NCI-H146 treated with DMSO at 0.1 percent for 48 hours (cell line): ENCODE measurements around the gene SLC4A1AP.
A peak's percentile ranks its signal among the peaks of the same experiment; 100 is the strongest.

Experiments used
- DNase-seq: peaks from one replicate; lab custom pipeline; 2025; ENCODE audit not compliant: unreplicated experiment; lab: John Stamatoyannopoulos, UW

SLC4A1AP gene

DNA sequence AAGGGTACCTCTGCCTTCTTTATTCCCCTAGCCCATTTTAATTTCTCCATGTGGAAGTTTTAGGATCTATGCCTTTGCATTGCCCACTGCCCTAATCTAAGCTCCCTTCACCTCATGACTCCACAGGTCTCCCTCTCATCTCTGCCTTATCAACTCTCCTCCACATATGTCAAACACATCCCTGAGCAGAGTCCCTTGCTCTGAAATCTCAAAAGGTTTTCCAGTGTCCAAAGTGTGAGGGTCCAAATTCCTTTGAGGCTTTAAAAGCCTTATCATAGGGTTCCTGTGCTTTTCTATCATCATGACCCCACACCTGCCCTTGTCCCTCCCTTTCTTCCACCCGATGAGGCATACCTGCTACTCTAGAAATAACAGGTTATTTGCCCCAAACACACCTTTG lies 38.6 kb downstream of the SLC4A1AP start:
- no peak for DNase-seq

DNA sequence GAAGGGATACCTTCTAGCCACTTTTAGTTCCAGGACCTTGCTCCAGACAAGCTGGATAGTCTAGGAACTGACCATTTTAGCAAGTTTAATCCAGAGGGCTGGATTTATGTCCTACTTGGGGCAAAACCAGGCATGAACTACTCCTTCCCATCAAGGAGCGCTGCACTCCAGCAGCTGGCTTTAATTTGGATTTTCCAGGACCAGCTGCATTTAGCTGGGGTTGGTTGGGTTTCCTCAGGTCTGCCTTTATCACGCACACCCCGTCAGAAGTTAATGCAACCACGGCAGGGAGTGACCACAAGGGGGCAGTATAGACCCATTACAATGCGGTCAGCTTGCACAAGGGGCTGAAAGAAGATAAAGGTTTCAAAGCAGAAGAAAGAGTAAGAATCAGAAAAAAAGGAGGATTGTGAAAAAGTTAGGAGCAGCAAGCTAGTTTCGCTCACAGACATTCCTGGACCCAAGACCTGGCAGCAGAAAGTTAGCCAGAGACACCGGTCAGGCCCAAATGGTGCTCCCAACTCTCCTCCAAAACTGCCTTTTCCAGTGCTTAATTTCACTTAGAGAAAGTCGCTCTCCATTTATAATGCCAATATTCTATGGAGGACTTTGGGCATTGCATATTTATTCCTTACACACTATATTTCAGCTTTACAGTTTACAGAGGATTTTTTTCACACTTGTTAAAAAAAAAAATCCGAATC lies 40.1 kb downstream of the SLC4A1AP start:
- peak; percentile 69 for DNase-seq

DNA sequence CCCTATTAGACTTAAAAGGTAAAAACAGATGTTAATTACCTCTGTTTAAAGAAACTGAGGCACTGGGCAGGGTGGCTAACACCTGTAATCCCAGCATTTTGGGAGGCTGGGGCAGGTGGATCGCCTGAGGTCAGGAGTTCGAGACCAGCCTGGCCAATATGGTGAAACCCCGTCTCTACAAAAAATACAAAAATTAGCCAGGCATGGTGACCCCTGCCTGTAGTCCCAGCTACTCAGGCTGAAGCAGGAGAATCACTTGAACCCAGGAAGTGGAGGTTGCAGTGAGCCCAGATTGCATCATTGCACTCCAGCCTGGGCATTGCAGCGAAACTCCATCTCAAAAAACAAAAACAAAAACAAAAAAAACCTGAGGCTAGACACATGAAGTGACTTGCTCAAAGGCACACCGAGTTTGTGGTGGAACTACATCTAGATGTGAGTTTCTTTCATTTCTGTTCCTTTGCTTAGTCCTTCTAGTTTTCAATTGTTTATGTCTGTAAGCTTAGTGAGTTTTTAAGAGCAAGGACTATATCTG lies 40.7 kb downstream of the SLC4A1AP start:
- no peak for DNase-seq

DNA sequence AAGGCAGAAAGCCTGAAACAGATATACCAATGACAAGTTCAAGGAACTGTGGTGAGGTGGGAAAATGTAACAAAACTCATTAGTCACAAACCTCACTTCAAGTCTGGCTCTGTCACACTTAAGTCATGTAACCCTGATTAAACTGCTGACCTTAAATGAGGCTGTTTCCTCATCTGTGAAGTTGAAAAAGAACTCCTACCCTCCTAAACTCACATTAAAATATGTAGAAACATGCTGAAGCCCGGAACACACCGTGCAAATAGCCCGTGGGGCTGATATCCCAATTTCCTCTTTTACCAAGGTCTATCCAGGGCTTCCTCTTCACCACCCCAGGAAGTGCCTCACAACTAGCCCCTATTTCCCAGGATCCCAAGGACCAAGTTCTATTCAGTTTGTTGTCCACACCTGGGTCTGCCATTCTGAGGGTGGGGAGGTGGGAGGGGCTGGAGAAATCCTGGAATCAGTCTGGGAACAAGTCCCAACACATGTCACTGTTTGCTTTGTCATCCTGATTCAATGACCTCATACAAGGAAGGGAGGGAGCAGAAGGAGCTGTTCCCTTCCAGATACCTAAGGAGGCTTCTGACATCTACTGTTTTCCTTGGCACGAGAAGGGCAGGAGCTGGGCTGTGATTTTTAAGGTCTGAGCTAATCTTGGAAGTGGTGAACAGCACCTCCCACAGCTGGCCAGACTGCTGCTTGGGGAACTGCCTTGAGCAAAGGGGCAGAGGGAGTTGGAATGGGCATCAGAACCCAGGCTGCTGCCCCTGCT lies 42.3 kb downstream of the SLC4A1AP start:
- DNase-seq, result peak; percentile 29

DNA sequence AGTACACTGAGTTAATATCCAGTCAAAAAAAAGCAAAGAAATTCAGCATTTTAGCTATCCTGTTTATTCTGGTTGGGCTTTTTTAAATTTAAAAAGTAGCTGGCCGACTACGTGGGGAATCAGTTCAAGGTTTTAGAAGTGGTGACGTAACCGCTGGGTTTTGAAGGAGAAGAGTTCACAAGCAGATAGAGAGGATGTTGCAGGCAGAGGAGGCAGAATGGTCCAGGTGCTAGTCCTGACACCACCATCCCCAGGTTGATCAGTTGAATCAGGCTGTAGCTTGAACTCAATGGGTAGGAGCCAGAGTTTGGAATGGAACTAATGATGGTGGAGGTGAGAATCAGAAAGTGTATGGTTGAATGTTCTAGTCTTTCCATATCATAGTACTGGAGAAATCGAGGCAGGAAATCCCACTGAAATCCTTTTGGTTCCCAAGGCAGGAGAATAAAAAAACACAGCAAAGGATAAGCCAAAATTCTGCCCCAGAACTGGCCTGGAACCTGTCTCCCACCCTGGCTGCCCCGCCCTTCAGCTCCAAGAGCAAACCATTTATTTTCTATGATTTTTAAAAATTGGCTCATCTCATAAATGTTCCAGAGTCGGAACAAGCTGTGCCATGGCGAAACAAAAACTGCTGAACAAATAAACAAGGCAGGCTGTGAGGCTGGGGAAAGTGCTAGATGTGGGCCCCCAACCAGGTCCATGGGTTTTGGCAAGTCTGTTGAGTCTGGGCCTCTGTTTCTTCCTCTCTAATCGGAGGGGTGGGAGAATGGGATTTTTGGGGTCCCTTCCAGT lies 44.0 kb downstream of the SLC4A1AP start:
- DNase-seq, result no peak

DNA sequence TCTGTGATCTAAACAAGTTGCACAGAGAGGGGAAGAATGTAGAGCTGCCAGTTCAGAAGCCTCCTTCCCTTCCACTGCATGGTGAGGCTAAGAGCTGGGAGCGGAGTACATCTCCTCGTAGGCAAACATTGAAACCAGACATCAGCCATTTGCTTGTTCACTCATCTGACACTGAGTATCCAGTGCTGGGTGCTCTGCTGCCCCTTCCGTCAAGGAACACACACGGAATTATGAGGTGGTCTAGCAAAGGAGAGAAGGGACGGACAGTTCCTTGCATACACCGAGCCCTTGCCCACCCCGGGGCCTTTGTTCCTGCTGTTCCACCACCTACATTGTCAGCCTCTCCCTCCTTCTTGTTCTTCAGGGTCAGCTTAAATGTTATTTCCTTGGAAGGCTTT lies 44.6 kb downstream of the SLC4A1AP start:
- no peak for DNase-seq

DNA sequence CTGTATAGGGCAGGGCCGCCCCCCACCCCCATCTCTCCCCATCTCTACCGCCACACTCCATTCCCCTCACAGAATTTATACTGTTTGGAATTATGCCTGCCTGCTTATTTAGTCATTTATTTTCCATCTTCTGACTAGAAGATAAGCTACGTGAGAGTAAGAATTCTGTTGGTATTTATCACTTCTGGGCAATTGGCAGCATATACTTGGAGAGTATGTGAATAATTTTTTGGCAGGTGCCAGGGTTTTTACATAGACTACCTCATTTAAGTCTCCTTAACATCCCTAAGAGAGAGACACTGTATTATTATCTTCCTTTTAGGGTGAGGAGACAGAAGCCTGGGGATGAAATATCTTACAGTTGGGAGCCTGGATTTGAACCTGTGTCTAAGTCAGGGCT lies 45.0 kb downstream of the SLC4A1AP start:
- no peak for DNase-seq

DNA sequence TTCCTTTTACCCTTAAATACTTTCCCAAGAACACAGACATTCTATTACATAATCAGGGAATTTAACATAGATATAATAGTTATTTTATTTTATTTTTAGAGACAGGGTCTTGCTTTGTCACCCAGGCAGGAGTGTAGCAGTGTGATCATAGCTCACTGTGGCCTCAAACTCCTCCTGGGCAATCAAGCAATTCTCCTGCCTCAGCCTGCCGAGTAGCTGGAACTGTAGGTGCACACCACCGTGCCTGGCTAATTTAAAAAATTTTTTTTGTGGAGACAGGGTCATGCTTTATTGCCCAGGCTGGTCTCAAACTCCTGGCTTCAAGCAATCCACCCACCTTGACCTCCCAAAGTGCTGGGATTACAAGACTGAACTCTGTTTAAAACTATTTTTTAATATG lies 45.6 kb downstream of the SLC4A1AP start:
- no peak for DNase-seq

DNA sequence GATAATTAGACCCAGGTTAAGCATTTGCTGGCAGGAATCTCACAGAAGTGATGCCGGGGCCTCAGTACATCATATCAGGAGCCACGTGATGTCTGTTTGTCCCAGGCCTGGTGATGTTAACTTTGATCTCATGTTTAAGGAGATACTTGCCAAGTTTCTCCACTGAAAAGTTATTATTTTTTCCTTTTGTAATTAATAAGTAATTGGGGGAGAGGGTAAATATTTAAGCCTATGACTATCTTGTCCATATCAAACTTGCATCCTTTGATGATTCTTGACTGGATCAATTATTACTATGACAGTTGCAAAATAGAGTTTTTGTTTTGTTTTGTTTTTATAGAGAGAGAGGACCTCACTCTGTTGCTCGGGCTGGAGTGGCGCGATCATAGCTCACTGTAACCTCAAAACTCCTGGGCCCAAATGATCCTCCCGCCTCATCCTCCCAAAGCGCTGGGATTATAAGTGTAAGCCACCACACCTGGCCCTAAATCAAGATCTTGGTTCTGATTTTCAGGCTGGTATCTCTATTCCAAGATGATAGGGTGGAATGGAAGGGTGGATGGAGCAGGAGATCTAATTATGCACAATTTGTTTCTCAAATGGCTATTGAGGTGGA lies 46.4 kb downstream of the SLC4A1AP start:
- no peak for DNase-seq

DNA sequence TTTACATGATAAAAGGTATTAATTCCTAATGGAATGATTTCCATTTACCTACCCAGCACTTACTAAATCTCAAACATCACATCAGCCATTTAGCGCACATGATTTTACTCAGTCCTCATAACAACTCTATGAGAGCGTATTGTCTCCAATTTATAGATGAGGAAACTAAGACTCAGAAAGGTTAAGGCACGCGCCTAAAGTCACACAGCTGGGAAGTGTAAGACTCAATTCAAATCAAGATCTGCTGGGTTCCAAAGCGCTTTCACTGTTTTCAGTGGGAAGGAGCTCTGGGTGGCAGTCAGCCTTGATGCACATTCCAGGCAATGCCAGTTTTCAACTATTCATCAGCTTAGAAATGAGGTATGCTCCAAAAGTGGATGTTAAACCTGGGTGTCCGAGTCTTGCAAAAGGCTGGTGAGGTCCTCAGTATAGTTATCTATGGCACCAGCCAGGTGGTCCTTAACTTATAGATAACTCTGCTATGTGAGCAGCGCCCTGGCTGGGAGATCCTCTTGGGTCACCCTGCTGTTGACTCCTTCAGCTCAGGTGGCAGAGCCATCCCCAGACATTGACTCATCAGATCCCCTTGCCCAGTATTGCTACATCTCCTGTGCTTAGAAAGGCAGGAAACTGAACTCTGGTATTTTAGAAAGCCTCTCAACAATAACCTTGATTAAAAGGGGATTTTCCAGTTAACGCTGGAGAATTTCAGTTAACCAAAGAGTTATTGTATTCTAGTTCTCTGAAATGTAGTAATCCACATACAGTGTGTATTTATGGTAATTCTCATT lies 47.1 kb downstream of the SLC4A1AP start:
- no peak for DNase-seq

DNA sequence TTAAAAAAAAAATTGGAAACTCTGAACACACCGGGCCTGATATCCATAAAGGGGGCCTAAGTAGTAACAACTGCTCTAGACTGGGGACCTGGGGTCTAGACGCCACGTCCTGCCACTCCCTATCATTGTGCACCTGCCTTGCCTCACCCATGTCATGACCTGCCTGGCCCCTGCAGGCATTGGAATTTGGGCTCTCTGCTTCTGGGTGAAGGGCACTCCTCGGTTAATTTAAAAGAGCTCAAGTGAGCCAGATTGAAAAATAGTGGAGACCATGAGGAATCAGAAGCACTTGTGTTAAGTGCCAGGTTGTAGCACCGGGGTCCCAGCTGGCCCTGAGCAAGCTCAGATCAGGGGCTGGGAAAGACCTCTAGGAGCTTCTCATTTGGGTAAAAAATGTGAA lies 48.1 kb downstream of the SLC4A1AP start:
- no peak for DNase-seq

DNA sequence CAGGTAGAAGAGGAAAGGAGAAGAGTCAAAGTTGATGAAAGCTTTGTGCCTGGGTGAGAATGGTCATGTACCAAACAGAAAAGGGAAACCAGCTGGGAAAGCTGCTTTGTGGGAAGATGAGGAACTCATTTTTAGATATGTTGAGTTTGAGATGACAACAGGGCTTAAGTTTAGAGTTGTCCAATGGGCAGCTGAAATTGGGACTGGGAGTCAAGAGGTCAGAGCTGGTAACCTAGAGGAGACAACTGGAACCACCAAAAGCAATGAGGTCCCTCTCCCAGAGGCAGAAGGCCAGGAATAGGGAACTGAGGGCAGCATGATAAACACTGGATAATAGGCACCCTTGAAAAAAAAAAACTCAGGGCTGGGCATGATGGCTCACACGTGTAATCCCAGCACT lies 48.8 kb downstream of the SLC4A1AP start:
- no peak for DNase-seq

DNA sequence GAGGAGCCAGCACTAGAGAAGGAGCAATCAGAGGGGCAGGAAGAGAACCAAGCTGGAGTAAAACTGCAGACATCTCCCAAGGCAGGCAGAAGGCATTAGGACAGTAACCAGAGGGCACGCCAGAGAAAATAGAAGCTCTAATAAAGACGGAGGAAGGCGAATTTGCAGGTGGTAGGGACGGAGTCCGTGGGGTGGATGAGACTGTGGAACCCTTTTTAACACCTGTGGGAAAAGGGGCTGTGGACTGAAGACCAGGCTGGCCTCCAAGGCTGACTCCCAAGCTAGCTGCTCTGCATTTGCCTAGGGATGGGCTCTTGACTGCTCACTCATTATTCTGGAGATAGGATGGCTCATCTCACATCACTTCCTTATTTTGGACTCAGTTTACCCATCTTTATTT lies 49.5 kb downstream of the SLC4A1AP start:
- no peak for DNase-seq

DNA sequence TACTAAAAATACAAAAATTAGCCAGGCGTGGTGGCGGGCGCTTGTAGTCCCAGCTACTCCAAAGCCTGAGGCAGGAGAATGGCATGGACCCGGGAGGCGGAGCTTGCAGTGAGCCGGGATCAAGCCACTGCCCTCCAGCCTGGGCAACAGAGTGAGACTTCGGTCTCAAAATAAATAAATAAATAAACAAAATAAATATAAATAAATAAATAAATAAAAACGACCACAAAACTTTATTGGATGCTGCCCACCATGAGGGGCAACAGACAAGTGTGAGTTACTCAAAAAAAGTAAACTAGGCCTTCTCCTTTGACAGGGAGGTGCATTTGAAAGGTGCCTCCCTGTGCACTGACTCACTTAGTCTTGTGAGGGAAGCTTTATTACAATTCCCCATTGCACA lies 50.4 kb downstream of the SLC4A1AP start:
- no peak for DNase-seq

DNA sequence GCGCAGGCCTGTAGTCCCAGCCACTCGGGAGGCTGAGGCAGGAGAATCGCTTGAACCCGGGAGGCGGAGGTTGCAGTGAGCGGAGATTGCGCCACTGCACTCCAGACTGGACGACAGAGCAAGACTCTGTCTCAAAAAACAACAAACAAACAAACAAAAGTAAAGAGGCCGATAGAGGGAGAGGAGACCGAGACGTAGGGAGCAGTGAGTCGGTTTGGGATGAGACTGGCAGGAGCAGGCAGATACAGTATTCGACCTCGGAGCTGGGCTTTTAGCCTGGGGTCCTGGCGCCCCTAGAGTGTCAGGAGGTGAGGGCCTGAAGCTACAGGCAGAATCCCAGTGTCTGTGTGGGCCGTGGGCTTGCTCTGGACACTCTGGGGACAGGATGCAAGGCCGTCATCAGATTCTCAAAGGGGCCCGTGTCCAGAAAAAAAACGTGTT lies 51.2 kb downstream of the SLC4A1AP start:
- DNase-seq, result no peak

DNA sequence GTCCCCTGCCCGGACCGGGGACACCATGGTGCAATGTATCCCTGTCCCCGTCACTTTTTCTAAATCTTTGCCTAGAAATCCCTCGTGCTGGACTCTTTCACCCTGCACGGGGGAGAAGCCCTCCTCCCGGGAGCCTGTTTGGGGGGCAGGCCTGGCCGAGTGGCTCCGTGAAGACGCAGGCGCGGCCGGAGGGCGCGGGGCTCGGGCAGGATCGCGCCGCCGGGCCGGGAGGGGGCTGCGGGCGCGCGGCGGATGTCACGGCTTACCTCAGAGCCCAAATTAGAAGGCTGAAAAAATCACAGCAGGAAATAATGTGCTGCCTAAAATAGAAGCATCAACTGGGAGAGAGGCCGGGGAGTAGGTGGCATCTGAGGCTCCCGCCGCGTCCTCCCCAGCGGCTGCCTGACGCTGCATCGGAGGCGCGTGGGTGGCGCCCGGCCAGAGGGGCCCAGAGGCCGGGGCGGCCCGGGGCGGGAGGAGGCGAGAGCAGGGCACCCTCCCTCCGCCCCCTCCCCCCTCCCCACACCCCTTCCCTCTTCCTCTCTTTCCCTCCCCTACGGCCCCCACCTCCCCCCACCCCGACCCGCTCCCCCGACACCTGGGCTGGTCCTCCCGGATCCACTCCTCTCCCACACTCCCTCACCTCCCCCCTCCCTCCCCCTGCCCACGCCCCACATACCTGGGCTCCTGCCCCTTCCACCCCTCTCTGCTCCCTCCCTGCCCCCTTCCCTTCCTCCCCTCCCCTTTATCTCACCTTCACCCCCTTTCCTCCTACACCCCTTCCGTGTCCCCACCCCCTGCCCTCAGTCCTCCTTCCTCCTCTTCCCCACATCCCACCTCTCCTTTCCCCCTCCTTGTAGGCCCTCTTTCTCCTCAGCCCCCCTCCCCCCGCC lies 51.9 kb downstream of the SLC4A1AP start:
- DNase-seq, result no peak

DNA sequence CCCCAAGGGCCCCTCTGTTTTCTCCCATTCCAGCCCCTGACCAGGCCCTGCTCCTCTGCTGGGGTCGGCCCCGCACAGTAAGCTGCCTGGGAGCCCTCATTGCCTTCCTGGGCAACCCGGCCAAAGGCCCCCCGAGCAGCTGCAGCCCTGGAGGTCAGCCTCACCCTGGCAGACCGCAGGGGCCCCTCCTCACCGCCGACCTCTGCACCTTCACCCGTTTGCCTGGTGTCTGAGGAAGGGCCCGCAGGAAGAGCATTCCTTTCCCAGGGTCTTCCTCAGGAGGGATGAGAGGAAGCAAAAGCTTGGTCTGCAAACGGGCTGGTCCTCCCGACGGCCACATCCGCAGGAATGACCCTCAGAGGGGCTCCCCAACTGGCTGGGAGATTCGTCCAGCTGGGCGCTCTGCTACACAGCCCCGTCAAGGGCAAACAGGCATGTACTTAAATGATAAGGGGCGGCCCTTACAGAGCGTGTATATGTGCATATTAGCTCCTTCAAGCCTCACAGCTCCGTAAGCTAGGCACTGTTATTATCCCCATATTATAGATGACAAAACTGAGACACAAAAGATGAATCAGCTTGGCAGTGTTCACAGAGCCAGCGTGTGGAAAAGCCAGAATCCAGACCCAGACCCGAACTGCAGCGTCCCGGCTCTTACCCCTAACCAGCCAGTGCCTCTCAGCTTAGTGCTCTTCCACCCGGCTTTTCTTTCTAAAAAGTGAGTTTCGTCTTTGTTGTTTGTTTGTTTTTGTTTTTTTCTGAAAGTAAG lies 52.8 kb downstream of the SLC4A1AP start:
- no peak for DNase-seq

DNA sequence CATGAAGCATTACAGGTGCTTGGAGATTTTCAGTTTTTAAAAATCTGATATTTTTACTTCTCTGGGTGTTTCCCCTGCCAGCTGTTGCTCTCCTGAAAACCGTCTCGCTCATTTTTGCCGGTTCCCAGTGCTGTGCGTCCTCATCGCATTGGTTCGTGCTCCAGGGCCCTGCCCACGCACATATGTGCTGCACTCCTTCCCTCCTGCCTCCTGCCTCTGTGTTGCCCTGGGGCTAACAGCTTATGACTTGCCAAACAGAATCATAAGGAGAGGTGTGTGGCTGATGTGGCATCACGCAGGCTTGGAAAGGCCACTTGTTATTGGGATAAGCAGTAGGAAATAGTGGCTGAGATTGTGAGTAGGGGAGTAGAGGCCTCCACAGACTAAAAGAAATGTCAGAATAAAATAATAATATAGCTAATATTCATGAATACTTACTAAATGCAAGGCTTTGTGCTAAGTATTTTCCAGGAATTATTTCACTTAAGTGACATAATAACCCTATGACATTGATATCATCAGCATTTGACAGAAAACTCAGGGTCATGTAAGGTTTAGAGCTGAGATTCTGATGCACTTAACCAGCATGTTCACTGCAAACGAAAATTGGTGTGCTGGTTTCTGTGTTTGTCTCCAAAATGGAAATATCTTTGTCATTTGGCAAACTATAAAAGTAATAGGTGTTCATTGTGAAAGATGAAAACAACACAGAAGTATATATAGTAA lies 53.5 kb downstream of the SLC4A1AP start:
- no peak for DNase-seq
